GM23338 (cell line): Measurements from ENCODE around the gene DDN. TPM values are rescaled to one million over a fixed set of nuclear protein-coding genes. Genes with fewer than 3 reads are reported as not detected.

Experiments used
- ATAC-seq: fragments of 200-7000 bp; cut with Tn5 transposase; 3 replicates; pipeline ENCODE4 v1.9.1; 2020
- DNase-seq: peaks from one replicate; pipeline ENCODE4 v3.0.0-alpha.2; 2015; ENCODE audit warnings: low spot score
- H2AFZ ChIP-seq: fragments of 200-600 bp; sonication (generic); 2 replicates; pipeline ENCODE4 v1.8.0; 2016; ENCODE audit warnings: antibody characterized with exemption, mild to moderate bottlenecking, moderate library complexity
- H3F3A ChIP-seq: fragments of 200-600 bp; sonication (generic); replicated peaks from 2 replicates; pipeline ENCODE4 v1.8.0; 2017; ENCODE audit warnings: antibody characterized with exemption, mixed run types, low read depth
- H3K27ac ChIP-seq: fragments of 200-600 bp; sonication (generic); 2 replicates; pipeline ENCODE4 v1.6.1; 2016; ENCODE audit warnings: low read depth
- H3K27me3 ChIP-seq: fragments of 200-600 bp; sonication (generic); 2 replicates; pipeline ENCODE4 v1.8.0; 2016; ENCODE audit warnings: mild to moderate bottlenecking, mixed run types, moderate library complexity; ENCODE audit not compliant: insufficient read depth
- H3K36me3 ChIP-seq: fragments of 200-600 bp; sonication (generic); 2 replicates; pipeline ENCODE4 v1.8.0; 2016; ENCODE audit warnings: mild to moderate bottlenecking; ENCODE audit not compliant: insufficient read depth
- H3K4me1 ChIP-seq: fragments of 200-600 bp; sonication (generic); 2 replicates; pipeline ENCODE4 v1.8.0; 2016; ENCODE audit warnings: mild to moderate bottlenecking, moderate library complexity; ENCODE audit not compliant: insufficient read depth
- H3K4me2 ChIP-seq: fragments of 200-600 bp; sonication (generic); 2 replicates; pipeline ENCODE4 v1.7.1; 2017; ENCODE audit warnings: mixed run types
- H3K4me3 ChIP-seq: fragments of 200-600 bp; sonication (generic); 2 replicates; pipeline ENCODE4 v1.6.1; 2016; ENCODE audit warnings: mixed run types
- H3K79me2 ChIP-seq: fragments of 200-600 bp; sonication (generic); replicated peaks from 2 replicates; pipeline ENCODE4 v1.8.0; 2017; ENCODE audit warnings: mild to moderate bottlenecking; ENCODE audit not compliant: insufficient read depth
- H3K9me2 ChIP-seq: fragments of 200-600 bp; sonication (generic); 2 replicates; pipeline ENCODE4 v1.8.0; 2017; ENCODE audit not compliant: insufficient read depth
- H4K20me1 ChIP-seq: fragments of 200-600 bp; sonication (generic); replicated peaks from 2 replicates; pipeline ENCODE4 v1.8.0; 2017; ENCODE audit warnings: mild to moderate bottlenecking; ENCODE audit not compliant: insufficient read depth
- H3K27ac Mint-ChIP-seq: 2 replicates; pipeline ENCODE4 v1.8.0; 2020; ENCODE audit warnings: inconsistent platforms, mild to moderate bottlenecking, moderate library complexity, mixed read lengths
- H3K27me3 Mint-ChIP-seq: 3 replicates; pipeline ENCODE4 v1.8.0; 2022; ENCODE audit warnings: low read depth, mild to moderate bottlenecking, moderate library complexity, mixed read lengths, inconsistent platforms; ENCODE audit not compliant: insufficient read depth, poor library complexity
- H3K36me3 Mint-ChIP-seq: 3 replicates; pipeline ENCODE4 v1.8.0; 2021; ENCODE audit warnings: low read depth, mild to moderate bottlenecking, inconsistent platforms, moderate library complexity, mixed read lengths
- H3K4me1 Mint-ChIP-seq: 3 replicates; pipeline ENCODE4 v1.8.0; 2020; ENCODE audit warnings: mild to moderate bottlenecking, inconsistent platforms, mixed read lengths
- H3K4me3 Mint-ChIP-seq: 3 replicates; pipeline ENCODE4 v1.8.0; 2021; ENCODE audit warnings: moderate library complexity, mild to moderate bottlenecking, inconsistent platforms, mixed read lengths
- H3K9me3 Mint-ChIP-seq: 3 replicates; pipeline ENCODE4 v1.8.0; 2020; ENCODE audit warnings: moderate library complexity, mild to moderate bottlenecking, inconsistent platforms, mixed read lengths
- ETS1 ChIP-seq: IDR thresholded peaks from 2 replicates; pipeline ENCODE4 v1.6.1; 2016; ENCODE audit warnings: antibody characterized with exemption
- EZH2 ChIP-seq: fragments of 200-600 bp; sonication (generic); IDR thresholded peaks from one replicate; pipeline ENCODE4 v1.8.0; 2017; ENCODE audit warnings: antibody characterized with exemption, mild to moderate bottlenecking, low read depth; ENCODE audit not compliant: unreplicated experiment
- EZH2phosphoT487 ChIP-seq: fragments of 200-600 bp; sonication (generic); IDR thresholded peaks from one replicate; pipeline ENCODE4 v1.8.1; 2018; ENCODE audit warnings: antibody characterized with exemption; ENCODE audit not compliant: unreplicated experiment
- STAT1 ChIP-seq: IDR thresholded peaks from one replicate; pipeline ENCODE4 v1.6.1; 2016; ENCODE audit warnings: antibody characterized with exemption; ENCODE audit not compliant: unreplicated experiment
- ZNF331 ChIP-seq: fragments of 250-450 bp; sonication (Bioruptor Pico); IDR thresholded peaks from 2 replicates; pipeline ENCODE4 v1.5.0; 2020; ENCODE audit warnings: low read depth, mild to moderate bottlenecking, moderate library complexity
- ZNF462 ChIP-seq: fragments of 250-450 bp; sonication (Bioruptor Pico); IDR thresholded peaks from 2 replicates; pipeline ENCODE4 v1.5.0; 2020; ENCODE audit warnings: mild to moderate bottlenecking, moderate library complexity
- polyA plus RNA-seq: library from polyadenylated mRNA; unstranded; fragments of >200 nt; fragmentation: Nextera tagmentation; extraction: Ambion mirVana; gene quantifications from 2 replicates; pipeline ENCODE4 v1.2.1, GENCODE V29; 2016
- total RNA-seq: library from RNA; depleted of rRNA; stranded (reverse); fragments of >200 nt; shearing (Covaris generic); gene quantifications from 2 replicates; pipeline ENCODE4 v1.2.3, GENCODE V29; 2014

Gene DDN
- total and polyA plus RNA-seq, 2 experiments from 2014 or later, result 0.10 TPM; not detected in 1

GRCh38 chr12:48978741-48979601, 20.2 kb downstream of the DDN start:
- H3K79me2 ChIP-seq, result no peaks in the 10 kb centered on the region
- H3K4me3 Mint-ChIP-seq, result peak overlapping the region; percentile 69
- no peak overlapping the region for H3K27ac ChIP-seq
- peaks cover 17% of the 10 kb centered on the region for H4K20me1 ChIP-seq
- H3K4me3 ChIP-seq, result peak overlapping the region; percentile 59
- no peaks in the 10 kb centered on the region for H3K36me3 Mint-ChIP-seq
- peaks cover 99% of the 10 kb centered on the region for H3K27me3 Mint-ChIP-seq
- H3K4me1 Mint-ChIP-seq, result peaks cover 36% of the 10 kb centered on the region
- ATAC-seq (peak; percentile 0; the same call in 2 of the 3 replicates), DNase-seq (no peak)
- peak overlapping the region; percentile 88 for H3K4me2 ChIP-seq
- H3K4me1 ChIP-seq, result peaks cover 25% of the 10 kb centered on the region; the same call in 1 of the 2 replicates
- TF ChIP-seq STAT1, result no peak
- no peak for TF ChIP-seq ZNF331 (CRISPR knock-in tag)
- no peak for TF ChIP-seq ETS1
- TF ChIP-seq EZH2, result peak; percentile 91
- peak; percentile 37 for TF ChIP-seq EZH2phosphoT487
- no peak for TF ChIP-seq ZNF462 (CRISPR knock-in tag)
- no peaks in the 10 kb centered on the region; the same call in 2 of the 3 replicates for H3K9me3 Mint-ChIP-seq
- peaks cover 100% of the 10 kb centered on the region for H3K27me3 ChIP-seq
- H3K27ac Mint-ChIP-seq, result no peak overlapping the region
- H3K36me3 ChIP-seq, result no peaks in the 10 kb centered on the region
- H3K9me2 ChIP-seq, result no peaks in the 10 kb centered on the region
- H2AFZ ChIP-seq, result peak overlapping the region; percentile 94
- peaks cover 15% of the 10 kb centered on the region; the same call in 1 of the 2 replicates for H3F3A ChIP-seq
